ENCODE results near the gene KLRF2.
A peak's percentile ranks its signal among the peaks of the same experiment; 100 is the strongest.
"Not testable (repeated sequence)": the region's sequence is repeated elsewhere in the genome, so short reads cannot be mapped to it uniquely, and the experiment has no call there.

KLRF2 gene, protein sequence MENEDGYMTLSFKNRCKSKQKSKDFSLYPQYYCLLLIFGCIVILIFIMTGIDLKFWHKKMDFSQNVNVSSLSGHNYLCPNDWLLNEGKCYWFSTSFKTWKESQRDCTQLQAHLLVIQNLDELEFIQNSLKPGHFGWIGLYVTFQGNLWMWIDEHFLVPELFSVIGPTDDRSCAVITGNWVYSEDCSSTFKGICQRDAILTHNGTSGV

DNA sequence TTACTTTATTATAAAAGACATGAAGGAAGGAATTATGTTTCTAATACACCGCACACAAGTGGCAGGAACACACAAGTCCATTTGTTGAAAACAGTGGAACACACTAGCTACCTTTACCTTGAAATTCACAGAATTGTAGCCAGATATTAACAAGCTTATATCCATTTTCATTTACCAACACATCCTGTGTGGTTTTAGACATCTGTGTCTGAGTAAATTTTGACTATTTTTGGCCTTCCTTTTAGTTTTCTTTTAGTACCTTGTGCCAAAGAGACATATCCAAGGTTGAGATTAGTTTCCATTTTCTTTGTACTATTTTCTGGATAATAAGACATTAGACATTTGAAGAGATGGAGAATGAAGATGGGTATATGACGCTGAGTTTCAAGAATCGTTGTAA is at the start of gene KLRF2:
TSS of gene KLRF2 (plus strand) at position 244 of the 400 bp plus-strand sequence. CDS start at position 351, 107 bp downstream.
- DNase-seq, result no peak

GRCh38 chr12:9831720-9832119 is 49.6 kb upstream of the KLRF2 start:
- DNase-seq, result peak in 1 of 3 donors; percentile 12

DNA sequence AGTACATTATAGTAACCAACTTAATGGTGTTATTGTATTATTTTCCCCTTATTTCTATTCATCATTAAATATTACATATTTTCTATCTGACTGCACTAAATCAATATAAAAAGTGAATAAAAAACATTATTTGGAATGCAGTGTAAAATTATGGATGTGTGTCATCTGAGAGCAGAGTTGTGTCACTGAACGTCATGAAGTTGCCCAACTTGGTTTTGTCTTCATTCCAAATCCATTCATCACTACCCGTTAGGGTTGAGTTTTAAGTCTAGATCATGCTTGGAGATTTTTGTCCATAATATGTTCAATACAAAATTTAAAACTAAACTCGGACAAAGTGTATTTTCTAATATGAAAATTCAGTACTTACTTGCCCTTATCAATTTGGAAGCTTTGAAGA is 37.9 kb upstream of the KLRF2 start:
- peak in 1 of 3 donors; percentile 13 for DNase-seq

DNA sequence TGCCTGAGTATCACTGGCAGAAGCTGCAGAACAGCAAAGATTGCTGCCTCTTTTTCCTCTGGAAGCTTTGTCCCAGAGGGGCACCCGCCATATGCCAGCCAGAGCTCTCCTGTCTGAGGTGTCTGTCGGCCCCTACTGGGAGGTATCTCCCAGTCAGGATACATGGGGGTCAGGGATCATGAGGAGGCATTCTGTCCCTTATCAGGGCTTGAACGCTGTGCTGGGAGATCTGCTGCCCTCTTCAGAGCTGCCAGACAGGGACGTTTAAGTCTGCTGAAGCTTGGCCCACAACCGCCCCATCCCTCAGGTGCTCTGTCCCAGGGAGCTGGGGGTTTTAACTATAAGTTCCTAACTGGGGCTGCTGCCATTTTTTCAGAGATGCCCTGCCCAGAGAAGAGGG is 32.4 kb upstream of the KLRF2 start:
- no peak for DNase-seq

DNA sequence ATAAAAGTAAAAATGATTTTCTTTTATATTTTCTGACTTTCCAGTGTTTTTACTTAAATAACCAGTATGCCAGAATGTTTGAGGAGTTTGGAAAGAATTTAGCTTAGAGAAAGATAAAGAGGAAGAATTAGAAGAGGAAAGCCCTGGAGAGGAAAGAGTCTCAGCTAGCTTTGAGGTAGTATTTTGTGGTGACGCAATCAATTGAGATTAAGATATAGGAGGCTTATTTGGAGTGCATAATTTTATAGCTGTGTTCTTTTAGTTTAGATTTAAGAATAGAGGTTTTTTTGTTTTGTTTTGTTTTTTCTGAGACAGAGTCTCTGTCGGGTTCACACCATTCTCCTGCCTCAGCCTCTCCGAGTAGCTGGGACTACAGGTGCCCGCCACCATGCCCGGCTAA is 30.2 kb upstream of the KLRF2 start:
- DNase-seq, result no peak

- peak in 1 of 3 donors; percentile 17 for DNase-seq
Measured at GRCh38 chr12:9851927-9852326, 29.4 kb upstream of the KLRF2 start.

GRCh38 chr12:9856151-9856550 is 25.1 kb upstream of the KLRF2 start:
- DNase-seq, result peak; percentile 46 to 74 (median 73)

- DNase-seq, result peak; percentile 32 to 40 (median 35)
Measured at GRCh38 chr12:9856894-9857293, 24.4 kb upstream of the KLRF2 start.

DNA sequence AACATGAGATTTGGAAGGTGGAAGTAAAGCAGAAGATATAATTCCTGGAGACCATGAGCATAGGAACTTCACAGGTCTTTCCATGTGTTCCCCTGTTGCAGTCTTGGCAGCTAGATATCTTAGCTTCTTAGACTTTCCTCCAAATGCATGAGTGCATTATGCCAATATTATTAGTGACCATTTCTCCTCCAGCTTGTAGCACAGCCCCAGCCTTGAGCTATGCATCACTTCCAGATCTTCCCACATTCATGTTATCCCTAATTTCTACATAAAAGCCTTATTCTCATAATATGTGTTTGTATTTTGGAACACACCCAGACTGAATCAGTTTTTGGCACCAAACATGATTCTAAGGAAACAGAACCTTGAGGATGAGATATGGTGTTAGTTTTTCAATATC is 23.2 kb upstream of the KLRF2 start:
- no peak for DNase-seq

GRCh38 chr12:9864913-9865675 is 16.2 kb upstream of the KLRF2 start:
- peak in 1 of 3 donors; percentile 32 for DNase-seq

GRCh38 chr12:9866860-9867269 is 14.4 kb upstream of the KLRF2 start:
- no peak for DNase-seq

DNA sequence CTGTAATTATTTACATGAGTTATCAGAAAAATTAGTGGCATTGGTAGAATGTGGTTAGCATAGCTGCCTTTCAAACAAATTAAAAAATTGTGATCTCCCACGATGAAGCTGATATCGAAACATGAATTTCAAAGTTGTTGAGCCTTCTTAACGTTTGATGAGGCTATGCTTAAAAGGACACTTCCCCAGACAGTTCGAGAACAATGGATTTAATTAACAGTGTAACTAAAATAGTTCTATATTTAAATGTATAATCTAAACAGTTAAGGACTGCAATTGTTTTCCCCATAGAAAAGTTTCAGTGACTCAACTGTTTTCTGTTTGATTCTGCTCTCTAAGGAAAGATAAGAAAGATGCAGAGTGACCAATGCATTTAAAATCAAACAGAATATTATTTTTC is 13.8 kb upstream of the KLRF2 start:
- peak; percentile 18 to 24 (median 19) for DNase-seq

DNA sequence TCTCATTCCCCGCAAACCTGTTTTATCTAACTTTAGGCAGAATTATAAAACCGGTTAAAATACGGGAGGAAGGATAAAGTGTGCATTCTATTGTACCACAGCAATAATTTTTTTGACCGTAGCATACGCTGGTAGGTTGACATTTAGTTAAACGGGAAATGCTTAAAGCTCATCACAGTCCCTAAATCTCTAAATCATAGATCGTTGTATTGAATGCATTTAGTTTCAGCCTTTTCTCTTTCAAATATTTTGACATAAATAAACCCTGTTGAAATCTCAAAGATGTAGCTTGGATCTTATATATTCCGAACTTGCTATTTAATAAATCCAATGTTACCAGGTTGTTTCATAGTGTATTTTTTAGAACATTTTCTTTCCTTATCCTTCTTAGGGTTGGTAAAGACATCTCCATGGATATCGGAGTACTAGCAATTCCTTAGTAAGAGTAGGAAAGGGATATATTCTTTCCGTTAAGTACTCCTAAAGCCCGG is 12.9 kb upstream of the KLRF2 start:
- DNase-seq, result peak; percentile 20 to 41 (median 34)

- no peak for DNase-seq
Measured at GRCh38 chr12:9868951-9869306, 12.4 kb upstream of the KLRF2 start.

GRCh38 chr12:9869307-9870161 is 11.8 kb upstream of the KLRF2 start, which contains the start of gene CLEC2B:
Gene CLEC2B (minus strand): TSS chr12:9869354.
- DNase-seq, result peak; percentile 64 to 88 (median 80)

DNA sequence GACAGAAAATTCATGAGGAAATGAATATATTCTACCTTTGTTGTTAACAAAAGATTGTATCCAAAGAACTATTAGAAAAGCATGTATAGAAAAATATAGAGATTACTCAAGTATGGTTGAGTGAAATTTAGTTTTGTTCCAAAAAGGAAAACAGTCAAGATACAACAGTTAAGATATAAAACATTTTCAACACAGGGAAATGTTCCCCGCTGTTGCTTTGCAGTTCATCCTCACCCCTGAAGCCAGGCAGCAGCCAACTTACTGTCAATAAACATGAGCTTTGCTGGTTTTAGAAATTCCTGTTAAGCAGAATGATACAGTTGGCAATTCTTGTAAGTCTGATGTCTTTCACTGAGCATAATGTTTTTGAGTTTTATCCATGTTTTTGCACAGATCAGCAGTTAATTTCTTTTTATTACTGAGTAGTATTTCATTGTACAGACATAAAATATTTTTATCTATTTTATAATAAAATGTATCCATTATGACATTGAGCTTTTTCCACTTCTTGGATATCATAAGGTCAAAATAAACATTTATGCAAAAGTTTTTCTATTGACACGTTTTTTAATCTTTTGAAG is 10.9 kb upstream of the KLRF2 start:
- peak in 2 of 3 donors; percentile 9 to 17 for DNase-seq

DNA sequence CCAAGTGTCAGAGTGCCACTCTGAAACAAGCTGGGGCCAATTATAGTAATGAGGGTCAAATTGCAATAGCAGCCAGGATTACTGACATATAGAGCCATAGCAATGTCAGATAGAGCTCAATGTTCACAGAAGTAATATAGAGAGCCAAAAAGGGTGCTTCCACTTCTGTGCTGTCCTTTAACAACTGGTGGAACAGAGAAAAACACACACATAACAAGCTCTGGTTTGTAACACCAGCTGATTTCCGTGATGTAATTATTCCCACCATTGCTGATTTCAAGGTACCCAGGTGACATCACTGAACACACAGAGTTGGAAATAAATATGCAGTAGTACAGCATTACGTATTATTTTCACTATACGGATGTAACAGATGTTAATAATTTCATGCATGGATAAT is 9.1 kb upstream of the KLRF2 start:
- DNase-seq, result no peak

DNA sequence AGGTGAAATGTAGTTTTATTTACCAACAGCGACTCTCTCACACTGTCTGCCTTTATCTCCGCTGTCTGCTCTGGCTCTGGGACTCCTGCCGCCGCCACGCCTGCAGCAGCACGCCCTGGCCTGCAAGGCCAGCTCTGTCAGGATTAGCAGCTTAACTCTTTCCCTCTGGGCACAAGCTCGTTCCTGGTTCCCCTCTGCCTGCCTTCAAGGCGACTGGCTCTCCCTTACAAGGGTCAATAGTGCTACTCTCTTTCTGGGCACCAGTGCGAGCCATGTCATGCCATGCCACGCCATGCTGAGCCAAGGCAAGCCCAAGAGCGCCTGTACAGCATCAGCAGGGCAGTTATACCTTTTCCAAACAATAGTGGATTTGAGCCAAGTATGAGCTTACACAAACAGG is 8.5 kb upstream of the KLRF2 start:
- no peak for DNase-seq

DNA sequence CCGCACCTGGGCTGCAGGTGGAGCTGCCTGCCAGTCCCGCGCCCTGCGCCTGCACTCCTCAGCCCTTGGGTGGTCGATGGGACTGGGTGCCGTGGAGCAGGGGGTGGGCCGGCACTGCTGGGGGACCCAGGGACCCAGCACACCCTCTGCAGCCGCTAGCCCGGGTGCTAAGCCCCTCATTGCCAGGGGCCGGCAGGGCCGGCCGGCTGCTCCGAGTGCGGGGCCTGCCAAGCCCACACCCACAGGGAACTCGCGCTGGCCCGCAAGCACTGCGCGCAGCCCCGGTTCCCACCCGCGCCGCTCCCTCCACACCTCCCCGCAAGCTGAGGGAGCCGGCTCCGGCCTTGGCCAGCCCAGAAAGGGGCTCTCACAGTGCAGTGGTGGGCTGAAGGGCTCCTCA is 5.2 kb upstream of the KLRF2 start:
- DNase-seq, result not testable (repeated sequence)

GRCh38 chr12:9880532-9881078 is 684 bp upstream of the KLRF2 start:
- no peak for DNase-seq

DNA sequence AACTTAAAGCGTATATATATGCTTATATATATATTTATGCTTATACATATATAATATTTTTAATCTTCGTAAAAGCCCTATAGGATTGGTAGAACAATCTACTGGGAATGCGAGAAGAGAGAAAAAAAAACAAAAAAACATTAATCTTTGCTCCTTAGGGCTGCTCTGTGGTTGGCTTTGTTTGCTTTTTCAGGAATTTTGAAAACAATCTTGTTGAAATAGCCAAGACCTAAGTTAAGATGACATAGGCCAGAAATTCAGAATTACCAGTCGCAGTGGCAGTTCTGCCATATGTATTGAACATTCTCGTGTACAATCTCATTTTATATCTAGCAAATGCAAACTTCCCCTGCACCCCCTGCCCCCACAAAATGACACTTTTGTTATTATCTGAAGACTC is 699 bp downstream of the KLRF2 start:
- DNase-seq, result no peak

DNA sequence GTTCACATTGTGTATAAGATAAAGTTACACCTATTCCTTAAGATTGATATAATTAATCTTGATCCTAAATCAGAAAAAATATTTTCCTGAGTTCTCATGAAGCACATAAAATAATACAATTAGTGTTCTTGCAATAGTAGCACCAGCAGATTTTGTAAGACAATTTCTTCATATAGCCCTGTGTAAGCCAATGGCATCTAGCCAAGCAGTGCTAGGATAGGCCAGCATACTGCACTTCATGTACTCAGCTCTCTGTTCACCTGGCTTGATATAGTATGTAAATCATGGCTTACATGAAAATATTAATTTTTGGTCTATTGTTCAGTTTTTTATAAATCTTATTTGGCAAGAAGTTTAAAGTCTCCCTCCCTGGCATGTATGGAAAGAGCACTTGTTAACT is 1.9 kb downstream of the KLRF2 start:
- DNase-seq, result no peak

Data from suppressor macrophage treated with lipopolysaccharide for 1 hour (primary cell).